H1 (cell line): Measurements from ENCODE around the gene ADGRL3. TPM values are rescaled to one million over a fixed set of nuclear protein-coding genes. Genes with fewer than 3 reads are reported as not detected.

Experiments
- CTCF ChIA-PET: fragments of 300-600 bp; sonication (Branson Sonifier 250); formaldehyde crosslinking; loops from one replicate; lab custom pipeline; 2021; ENCODE audit not compliant: partially characterized antibody; lab: Charles Lee
- POLR2A ChIA-PET: fragments of 300-600 bp; sonication (Branson Sonifier 250); formaldehyde crosslinking; loops from one replicate; lab custom pipeline; 2021; ENCODE audit warnings: inconsistent platforms; ENCODE audit not compliant: partially characterized antibody; lab: Charles Lee
- DNase-seq, 2 experiments: peaks; one replicate each; pipeline versions ENCODE4 v3.0.0 to v3.0.0-alpha.2; 2010 to 2022; ENCODE audit warnings: low spot score in 2 of 2, low read depth in 1 of 2, mixed read lengths in 1 of 2
- FAIRE-seq: peaks from 2 replicates; lab custom pipeline; 2011; peaks lifted over from hg19 to GRCh38; lab: Jason Lieb, UNC
- H2AFZ ChIP-seq: 2 replicates; pipeline ENCODE4 v1.8.1; 2012; ENCODE audit warnings: low read length, inconsistent platforms
- H2AK5ac ChIP-seq: 2 replicates; pipeline ENCODE4 v1.6.1; 2013; ENCODE audit warnings: low read depth, low read length
- H2BK120ac ChIP-seq: replicated peaks from 2 replicates; pipeline ENCODE3; 2013; ENCODE audit warnings: low read depth, low read length, inconsistent platforms
- H2BK12ac ChIP-seq: 2 replicates; pipeline ENCODE4 v1.6.1; 2013; ENCODE audit warnings: low read depth, low read length
- H2BK15ac ChIP-seq: 2 replicates; pipeline ENCODE4 v1.6.1; 2013; ENCODE audit warnings: low read length
- H2BK20ac ChIP-seq: 2 replicates; pipeline ENCODE4 v1.6.1; 2013; ENCODE audit warnings: low read length
- H2BK5ac ChIP-seq: 2 replicates; pipeline ENCODE4 v1.6.1; 2013; ENCODE audit warnings: low read depth, low read length
- H3K14ac ChIP-seq: 2 replicates; pipeline ENCODE4 v1.6.1; 2013; ENCODE audit warnings: inconsistent platforms; ENCODE audit not compliant: insufficient read length
- H3K18ac ChIP-seq: 2 replicates; pipeline ENCODE4 v1.6.1; 2013; ENCODE audit warnings: low read length; ENCODE audit errors: extremely low read depth
- H3K23ac ChIP-seq: 2 replicates; pipeline ENCODE4 v1.6.1; 2013; ENCODE audit warnings: inconsistent platforms; ENCODE audit not compliant: insufficient read length
- H3K23me2 ChIP-seq: 2 replicates; pipeline ENCODE4 v1.6.1; 2013; ENCODE audit warnings: low read depth, low read length
- H3K27ac ChIP-seq: 2 replicates; pipeline ENCODE4 v1.6.1; 2011; ENCODE audit warnings: low read depth, low read length, inconsistent platforms
- H3K27me3 ChIP-seq, 4 experiments: replicated peaks in 1 of 4; 1 replicate in 1 of 4; 2 replicates in 3 of 4; pipeline versions ENCODE4 v1.6.1 to v1.8.1; 2011 to 2013; ENCODE audit warnings: low read length in 3 of 4, mild to moderate bottlenecking in 3 of 4, inconsistent platforms in 2 of 4, mixed read lengths in 2 of 4, moderate library complexity in 1 of 4; ENCODE audit not compliant: control insufficient read depth in 3 of 4, insufficient read depth in 3 of 4; ENCODE audit errors: extremely low read depth in 1 of 4
- H3K36me3 ChIP-seq, 4 experiments: 2 replicates each; pipeline versions ENCODE4 v1.6.1 to v1.8.1; 2011 to 2013; ENCODE audit warnings: mild to moderate bottlenecking in 4 of 4, low read length in 3 of 4, moderate library complexity in 2 of 4, control low read depth in 1 of 4, inconsistent platforms in 1 of 4; ENCODE audit not compliant: insufficient read depth in 4 of 4, control insufficient read depth in 2 of 4
- H3K4ac ChIP-seq: replicated peaks from 2 replicates; pipeline ENCODE3; 2013; ENCODE audit warnings: low read length, low read depth, mixed read lengths, inconsistent platforms; ENCODE audit not compliant: insufficient read length
- H3K4me1 ChIP-seq, 4 experiments: replicated peaks in 1 of 4; 1 replicate in 1 of 4; 2 replicates in 3 of 4; pipeline versions ENCODE4 v1.6.1 to v1.8.1; 2011 to 2013; ENCODE audit warnings: low read length in 3 of 4, inconsistent platforms in 2 of 4, mixed read lengths in 1 of 4; ENCODE audit not compliant: insufficient read depth in 4 of 4, control insufficient read depth in 3 of 4
- H3K4me2 ChIP-seq, 2 experiments: 2 replicates each; pipeline versions ENCODE4 v1.6.1 to v1.8.1; 2011 to 2013; ENCODE audit warnings: low read depth in 2 of 2, low read length in 2 of 2, control low read depth in 1 of 2, inconsistent platforms in 1 of 2, mild to moderate bottlenecking in 1 of 2; ENCODE audit not compliant: insufficient read depth in 1 of 2
- H3K4me3 ChIP-seq, 4 experiments: fragments of 200-600, 300-600 bp in 1 of 4; sonication (generic), shearing (Covaris generic), sonication (Bioruptor Twin) in 1 of 4; 2 replicates each; pipeline versions ENCODE4 v1.5.1 to v1.8.1; 2011 to 2016; ENCODE audit warnings: low read length in 4 of 4, low read depth in 3 of 4, control low read depth in 2 of 4, inconsistent platforms in 2 of 4, mild to moderate bottlenecking in 2 of 4, mixed read lengths in 1 of 4, moderate library complexity in 1 of 4; ENCODE audit not compliant: insufficient read depth in 2 of 4; ENCODE audit errors: extremely low read depth in 1 of 4
- H3K56ac ChIP-seq: replicated peaks from 2 replicates; pipeline ENCODE3; 2013; ENCODE audit warnings: low read depth, mild to moderate bottlenecking, mixed read lengths, low read length, inconsistent platforms; ENCODE audit not compliant: insufficient read length
- H3K79me1 ChIP-seq: 2 replicates; pipeline ENCODE4 v1.6.1; 2013; ENCODE audit warnings: low read depth, low read length, control low read depth
- H3K79me2 ChIP-seq, 2 experiments: 2 replicates each; pipeline versions ENCODE4 v1.6.1 to v1.8.1; 2012 to 2013; ENCODE audit warnings: low read length in 2 of 2, mild to moderate bottlenecking in 2 of 2, inconsistent platforms in 1 of 2; ENCODE audit not compliant: insufficient read depth in 2 of 2, control insufficient read depth in 1 of 2
- H3K9ac ChIP-seq, 4 experiments: replicated peaks in 1 of 4; 1 replicate in 1 of 4; 2 replicates in 3 of 4; pipeline versions ENCODE4 v1.6.1 to v1.8.1; 2011 to 2013; ENCODE audit warnings: low read depth in 3 of 4, low read length in 3 of 4, control low read depth in 2 of 4, mild to moderate bottlenecking in 2 of 4, moderate library complexity in 2 of 4, inconsistent platforms in 1 of 4; ENCODE audit errors: extremely low read depth in 1 of 4
- H3K9me3 ChIP-seq, 2 experiments: 2 replicates each; pipeline versions ENCODE4 v1.6.1 to v1.8.1; 2012 to 2013; ENCODE audit warnings: mild to moderate bottlenecking in 2 of 2, moderate library complexity in 2 of 2, control low read depth in 1 of 2, inconsistent platforms in 1 of 2, low read depth in 1 of 2, low read length in 1 of 2, mixed read lengths in 1 of 2; ENCODE audit not compliant: insufficient read depth in 2 of 2
- H4K20me1 ChIP-seq, 2 experiments: replicated peaks in 1 of 2; 2 replicates each; pipeline versions ENCODE3 to v1.8.1; 2011 to 2013; ENCODE audit warnings: inconsistent platforms in 2 of 2, low read length in 2 of 2, mild to moderate bottlenecking in 1 of 2; ENCODE audit not compliant: insufficient read depth in 2 of 2, control insufficient read depth in 1 of 2
- H4K5ac ChIP-seq: 2 replicates; pipeline ENCODE4 v1.6.1; 2013; ENCODE audit warnings: low read length, low read depth, mixed read lengths, inconsistent platforms; ENCODE audit not compliant: insufficient read length
- H4K8ac ChIP-seq: 2 replicates; pipeline ENCODE4 v1.8.0; 2013; ENCODE audit warnings: mild to moderate bottlenecking, moderate library complexity, low read length, inconsistent platforms; ENCODE audit not compliant: insufficient read depth; ENCODE audit errors: extremely low read depth
- H4K91ac ChIP-seq: replicated peaks from 2 replicates; pipeline ENCODE3; 2013; ENCODE audit warnings: low read length, mixed read lengths, inconsistent platforms; ENCODE audit not compliant: insufficient read length
- CEBPB ChIP-seq: IDR thresholded peaks from 2 replicates; pipeline ENCODE4 v1.6.1; 2012; ENCODE audit warnings: low read depth, low read length
- RAD21 ChIP-seq, 2 experiments: IDR thresholded peaks in 1 of 2; conservative IDR thresholded peaks in 1 of 2; 2 replicates each; pipeline ENCODE4 v1.6.1; 2011; ENCODE audit warnings: low read depth in 2 of 2, low read length in 2 of 2, improper control_type of control experiment in 1 of 2, inconsistent platforms in 1 of 2, mild to moderate bottlenecking in 1 of 2, moderate library complexity in 1 of 2
- WGBS, 2 experiments: shearing (Covaris generic) in 1 of 2; methylation state at CpG; one replicate each; pipeline versions ENCODE4 v1.1.6 to v1.1.7; 2013 to 2015; ENCODE audit warnings: low lambda C conversion rate in 2 of 2, mixed read lengths in 2 of 2, inconsistent platforms in 1 of 2, low coverage in 1 of 2, missing lambda C conversion rate in 1 of 2; ENCODE audit not compliant: insufficient replicate concordance in 2 of 2, insufficient coverage in 1 of 2, insufficient read length in 1 of 2; ENCODE audit errors: extremely low coverage in 1 of 2, missing lambda C conversion rate in 1 of 2; 5-methylcytosine and 5-hydroxymethylcytosine counted together
- polyA plus RNA-seq, 7 experiments: library from polyadenylated mRNA; depleted of rRNA in 3 of 7; stranded (reverse) in 5 of 7; unstranded in 2 of 7; fragments of >200 nt in 5 of 7; fragments of 200-250 nt in 2 of 7; gene quantifications; 1 replicate in 5 of 7; 2 replicates in 1 of 7; 4 replicates in 1 of 7; pipeline versions ENCODE4 v1.2.1 to v1.2.3, GENCODE V29; 2011 to 2013; ENCODE audit warnings: missing spikeins in 2 of 7, mixed read lengths in 2 of 7
- total RNA-seq: library from RNA; stranded (reverse); fragmentation: NEBNext Ultra II Directional; extraction: Animal tissue kit (Norgen Biotek cat#: 25700); gene quantifications from 2 replicates; pipeline ENCODE4 v1.2.1, GENCODE V29; 2021

The ADGRL3 gene
- total and polyA plus RNA-seq, 2 of the 8 experiments (the other 6 are each of a cell fraction or from before 2014, with no cell fraction given), result 6.6 to 13.0 TPM

DNA sequence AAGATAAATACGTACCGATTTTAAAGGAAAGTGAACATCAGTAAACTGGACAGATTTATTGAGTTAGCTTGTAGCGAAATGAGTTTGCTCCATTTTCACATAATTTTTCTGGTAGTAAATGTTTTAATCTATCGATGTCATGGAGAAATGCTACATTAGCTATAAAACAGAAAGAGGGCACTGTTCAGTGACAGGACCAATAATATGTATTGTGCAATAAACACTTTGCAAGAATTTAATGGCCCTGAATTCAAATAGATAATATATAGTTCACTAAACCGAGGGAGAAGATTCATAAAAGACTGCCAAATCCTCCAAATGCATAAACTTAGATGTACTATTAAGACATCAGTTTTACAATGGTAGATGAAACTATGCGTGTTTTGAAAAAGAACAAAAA lies 516.3 kb downstream of the ADGRL3 start:
- Histone ChIP-seq H3K14ac (no peak overlapping the region), H3K27ac (no peak overlapping the region), H2BK15ac (no peak overlapping the region), H4K20me1 (no peaks in the 10 kb centered on the region), H3K23me2 (no peaks in the 10 kb centered on the region), H3K9me3 (no peaks in the 10 kb centered on the region), H3K56ac (no peak overlapping the region), H3K4ac (no peak overlapping the region), H3K23ac (no peak overlapping the region), H3K36me3 (no peaks in the 10 kb centered on the region), H2BK12ac (no peak overlapping the region), H3K79me1 (no peaks in the 10 kb centered on the region), H4K91ac (no peak overlapping the region), H3K4me1 (peaks cover 3 to 13% (median 8%) of the 10 kb centered on the region in 4 experiments; a peak in 5 of 7 replicates), H2BK20ac (no peak overlapping the region), H3K9ac (no peak overlapping the region), H3K4me2 (no peak overlapping the region), H2BK120ac (no peak overlapping the region), H3K4me3 (no peak overlapping the region), H3K27me3 (no peaks in the 10 kb centered on the region), H3K79me2 (no peaks in the 10 kb centered on the region), H4K5ac (no peak overlapping the region), H3K18ac (no peak overlapping the region), H2AFZ (no peak overlapping the region), H2BK5ac (no peak overlapping the region), H2AK5ac (no peak overlapping the region), H4K8ac (no peak overlapping the region)
- TF ChIP-seq CEBPB (peak; percentile 53; the same call in 1 of the 2 replicates), RAD21 (IDR thresholded peaks at IDR 0.05 in 1 of 2, conservative IDR thresholded peaks at IDR 0.05 in 1 of 2; ENCODE audit: low read depth in 2 of 2, low read length in 2 of 2) (no peak)
- DNase-seq (no peak), FAIRE-seq (no peak)
- ChIA-PET POLR2A (no interaction called here), CTCF (no interaction called here)
- 92% methylated on average over 6 of the region's 6 CpGs; no CpG with 5 or more reads in 1 of the 2 experiments for WGBS, 2 experiments
